K562 (cell line): ENCODE data around the gene ASCC2. TPM values are rescaled to one million over a fixed set of nuclear protein-coding genes. Genes with fewer than 3 reads are reported as not detected.

ENCODE experiments used
- BHLHE40 ChIP-seq: IDR thresholded peaks from 2 replicates; pipeline ENCODE4 v1.6.1; 2011; ENCODE audit warnings: low read length, improper control_type of control experiment
- CSDE1 ChIP-seq, 2 experiments: fragments of 450-650 bp; IDR thresholded peaks; 2 replicates each; pipeline ENCODE4 v1.6.1; 2016; ENCODE audit warnings: mild to moderate bottlenecking in 1 of 2
- FOXK2 ChIP-seq, 2 experiments: fragments of 450-650 bp; IDR thresholded peaks in 1 of 2; conservative IDR thresholded peaks in 1 of 2; 2 replicates each; pipeline ENCODE4 v1.6.1; 2016; ENCODE audit warnings: low read depth in 2 of 2, mild to moderate bottlenecking in 1 of 2
- GTF3C2 ChIP-seq: IDR thresholded peaks from 3 replicates; pipeline ENCODE4 v1.6.1; 2011; ENCODE audit warnings: borderline replicate concordance, mild to moderate bottlenecking, moderate library complexity; ENCODE audit not compliant: insufficient read length; ENCODE audit errors: extremely low read depth
- HDAC2 ChIP-seq: fragments of 450-650 bp; IDR thresholded peaks from 2 replicates; pipeline ENCODE4 v1.6.1; 2016; ENCODE audit warnings: mild to moderate bottlenecking
- HMG20A ChIP-seq: fragments of 450-650 bp; formaldehyde crosslinking; conservative IDR thresholded peaks from 2 replicates; pipeline ENCODE4 v1.4.0; 2020; ENCODE audit warnings: mild to moderate bottlenecking, mixed read lengths
- MAZ ChIP-seq, 2 experiments: fragments of 450-650 bp in 1 of 2; sonication (generic) in 1 of 2; formaldehyde crosslinking; IDR thresholded peaks in 1 of 2; conservative IDR thresholded peaks in 1 of 2; 2 replicates each; pipeline versions ENCODE4 v1.4.0 to v1.5.0; 2020; ENCODE audit warnings: mild to moderate bottlenecking in 1 of 2, missing genetic modification reagents in 1 of 2
- MEF2D ChIP-seq: conservative IDR thresholded peaks from 2 replicates; pipeline ENCODE4 v1.6.1; 2016; ENCODE audit warnings: low read depth, missing genetic modification characterization, missing compliant biosample characterization
- NONO ChIP-seq, 2 experiments: fragments of 200-400 bp in 1 of 2; fragments of 450-650 bp in 1 of 2; formaldehyde crosslinking in 1 of 2; IDR thresholded peaks; 2 replicates each; pipeline ENCODE4 v1.6.1; 2017; ENCODE audit warnings: low read depth in 2 of 2, mild to moderate bottlenecking in 2 of 2, moderate library complexity in 2 of 2, low read length in 1 of 2
- SIRT6 ChIP-seq: IDR thresholded peaks from one replicate; pipeline ENCODE4 v1.6.1; 2012; ENCODE audit warnings: low read depth, mild to moderate bottlenecking, control low read depth, inconsistent platforms, low read length, moderate library complexity
- SMAD4 ChIP-seq: fragments of 250-450 bp; sonication (Bioruptor Pico); conservative IDR thresholded peaks from 2 replicates; pipeline ENCODE4 v1.8.0; 2021; ENCODE audit warnings: inconsistent platforms, mild to moderate bottlenecking, moderate library complexity
- THRB ChIP-seq: fragments of 450-650 bp; formaldehyde crosslinking; conservative IDR thresholded peaks from 2 replicates; pipeline ENCODE4 v1.4.0; 2022; ENCODE audit warnings: mild to moderate bottlenecking, missing genetic modification characterization
- ZNF224 ChIP-seq: sonication (generic); formaldehyde crosslinking; IDR thresholded peaks from 2 replicates; pipeline ENCODE4 v1.8.0; 2022; ENCODE audit warnings: mild to moderate bottlenecking, missing genetic modification reagents
- polyA plus RNA-seq, 8 experiments: library from polyadenylated mRNA; depleted of rRNA in 4 of 8; stranded (reverse) in 5 of 8; unstranded in 3 of 8; fragments of >200 nt; fragmentation: Nextera tagmentation in 2 of 8; fragmentation: Illumina TruSeq in 1 of 8; extraction: Ambion mirVana in 2 of 8; extraction: Trizol in 1 of 8; gene quantifications; 2 replicates each; pipeline versions ENCODE4 v1.2.1 to v1.2.3, GENCODE V29; 2011 to 2014; ENCODE audit warnings: inconsistent platforms in 1 of 8, missing spikeins in 1 of 8
- total RNA-seq, 7 experiments: library from RNA; depleted of rRNA in 6 of 7; stranded (reverse); fragments of >200 nt in 6 of 7; fragmentation: Illumina TruSeq in 2 of 7; extraction: Trizol in 2 of 7; gene quantifications; 2 replicates each; pipeline versions ENCODE4 v1.2.1 to v1.2.3, GENCODE V29; 2011 to 2021; ENCODE audit warnings: low replicate concordance in 1 of 7
- TF ChIP-seq, protein P1 (sequence below): fragments of 250-450 bp; sonication (Bioruptor Pico); IDR thresholded peaks from 2 replicates; pipeline ENCODE4 v1.5.0; 2020; ENCODE audit warnings: mild to moderate bottlenecking, borderline replicate concordance
- TF ChIP-seq, protein P2 (sequence below): fragments of 200-800 bp; sonication (Bioruptor generic); IDR thresholded peaks from 2 replicates; pipeline ENCODE4 v1.6.1; 2016; ENCODE audit warnings: missing genetic modification characterization, missing compliant biosample characterization

The ASCC2 gene
- total and polyA plus RNA-seq, 9 of the 15 experiments (the other 6 are each of a cell fraction or from before 2014, with no cell fraction given) = 4.0 to 46.7 (median 26.8) TPM

GRCh38 chr22:29821291-29822016 lies 16.6 kb downstream of the ASCC2 start (continued):
- TF ChIP-seq GTF3C2 (peak; percentile 49), MEF2D (tag) (peak; percentile 72; the same call in 1 of the 2 replicates), NONO (IDR thresholded peaks at IDR 0.05; ENCODE audit: low read depth in 2 of 2, low read length in 1 of 2) (peak in 1 of 2 experiments; percentile 82; a peak in 2 of 4 replicates), SMAD4 (CRISPR knock-in tag) (peak; percentile 91), ZNF224 (CRISPR knock-in tag) (no peak), HDAC2 (peak; percentile 96), SIRT6 (no peak), CSDE1 (IDR thresholded peaks at IDR 0.05) (no peak), BHLHE40 (peak; percentile 51; the same call in 1 of the 2 replicates), MAZ (CRISPR knock-in tag; conservative IDR thresholded peaks at IDR 0.05 in 1 of 2, IDR thresholded peaks at IDR 0.05 in 1 of 2) (peak in 1 of 2 experiments; percentile 56; a peak in 1 of 4 replicates), HMG20A (no peak), THRB (CRISPR knock-in tag) (no peak), FOXK2 (conservative IDR thresholded peaks at IDR 0.05 in 1 of 2, IDR thresholded peaks at IDR 0.05 in 1 of 2; ENCODE audit: low read depth in 2 of 2) (peak; percentile 51 to 61; a peak in 3 of 4 replicates)
- TF ChIP-seq, protein P1, sequence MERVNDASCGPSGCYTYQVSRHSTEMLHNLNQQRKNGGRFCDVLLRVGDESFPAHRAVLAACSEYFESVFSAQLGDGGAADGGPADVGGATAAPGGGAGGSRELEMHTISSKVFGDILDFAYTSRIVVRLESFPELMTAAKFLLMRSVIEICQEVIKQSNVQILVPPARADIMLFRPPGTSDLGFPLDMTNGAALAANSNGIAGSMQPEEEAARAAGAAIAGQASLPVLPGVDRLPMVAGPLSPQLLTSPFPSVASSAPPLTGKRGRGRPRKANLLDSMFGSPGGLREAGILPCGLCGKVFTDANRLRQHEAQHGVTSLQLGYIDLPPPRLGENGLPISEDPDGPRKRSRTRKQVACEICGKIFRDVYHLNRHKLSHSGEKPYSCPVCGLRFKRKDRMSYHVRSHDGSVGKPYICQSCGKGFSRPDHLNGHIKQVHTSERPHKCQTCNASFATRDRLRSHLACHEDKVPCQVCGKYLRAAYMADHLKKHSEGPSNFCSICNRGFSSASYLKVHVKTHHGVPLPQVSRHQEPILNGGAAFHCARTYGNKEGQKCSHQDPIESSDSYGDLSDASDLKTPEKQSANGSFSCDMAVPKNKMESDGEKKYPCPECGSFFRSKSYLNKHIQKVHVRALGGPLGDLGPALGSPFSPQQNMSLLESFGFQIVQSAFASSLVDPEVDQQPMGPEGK (CRISPR knock-in tag) = no peak
- TF ChIP-seq, protein P2, sequence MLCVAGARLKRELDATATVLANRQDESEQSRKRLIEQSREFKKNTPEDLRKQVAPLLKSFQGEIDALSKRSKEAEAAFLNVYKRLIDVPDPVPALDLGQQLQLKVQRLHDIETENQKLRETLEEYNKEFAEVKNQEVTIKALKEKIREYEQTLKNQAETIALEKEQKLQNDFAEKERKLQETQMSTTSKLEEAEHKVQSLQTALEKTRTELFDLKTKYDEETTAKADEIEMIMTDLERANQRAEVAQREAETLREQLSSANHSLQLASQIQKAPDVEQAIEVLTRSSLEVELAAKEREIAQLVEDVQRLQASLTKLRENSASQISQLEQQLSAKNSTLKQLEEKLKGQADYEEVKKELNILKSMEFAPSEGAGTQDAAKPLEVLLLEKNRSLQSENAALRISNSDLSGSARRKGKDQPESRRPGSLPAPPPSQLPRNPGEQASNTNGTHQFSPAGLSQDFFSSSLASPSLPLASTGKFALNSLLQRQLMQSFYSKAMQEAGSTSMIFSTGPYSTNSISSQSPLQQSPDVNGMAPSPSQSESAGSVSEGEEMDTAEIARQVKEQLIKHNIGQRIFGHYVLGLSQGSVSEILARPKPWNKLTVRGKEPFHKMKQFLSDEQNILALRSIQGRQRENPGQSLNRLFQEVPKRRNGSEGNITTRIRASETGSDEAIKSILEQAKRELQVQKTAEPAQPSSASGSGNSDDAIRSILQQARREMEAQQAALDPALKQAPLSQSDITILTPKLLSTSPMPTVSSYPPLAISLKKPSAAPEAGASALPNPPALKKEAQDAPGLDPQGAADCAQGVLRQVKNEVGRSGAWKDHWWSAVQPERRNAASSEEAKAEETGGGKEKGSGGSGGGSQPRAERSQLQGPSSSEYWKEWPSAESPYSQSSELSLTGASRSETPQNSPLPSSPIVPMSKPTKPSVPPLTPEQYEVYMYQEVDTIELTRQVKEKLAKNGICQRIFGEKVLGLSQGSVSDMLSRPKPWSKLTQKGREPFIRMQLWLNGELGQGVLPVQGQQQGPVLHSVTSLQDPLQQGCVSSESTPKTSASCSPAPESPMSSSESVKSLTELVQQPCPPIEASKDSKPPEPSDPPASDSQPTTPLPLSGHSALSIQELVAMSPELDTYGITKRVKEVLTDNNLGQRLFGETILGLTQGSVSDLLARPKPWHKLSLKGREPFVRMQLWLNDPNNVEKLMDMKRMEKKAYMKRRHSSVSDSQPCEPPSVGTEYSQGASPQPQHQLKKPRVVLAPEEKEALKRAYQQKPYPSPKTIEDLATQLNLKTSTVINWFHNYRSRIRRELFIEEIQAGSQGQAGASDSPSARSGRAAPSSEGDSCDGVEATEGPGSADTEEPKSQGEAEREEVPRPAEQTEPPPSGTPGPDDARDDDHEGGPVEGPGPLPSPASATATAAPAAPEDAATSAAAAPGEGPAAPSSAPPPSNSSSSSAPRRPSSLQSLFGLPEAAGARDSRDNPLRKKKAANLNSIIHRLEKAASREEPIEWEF = no peak
